Uterus (tissue), 2 donors: Measurements from ENCODE around the gene MBNL1.
"Not testable (repeated sequence)": the region's sequence is repeated elsewhere in the genome, so short reads cannot be mapped to it uniquely, and the experiment has no call there.

Source experiments
- POLR2A ChIP-seq, 2 donors: fragments of 450-650 bp; IDR thresholded peaks; one replicate each; pipeline ENCODE4 v1.6.1; 2016; ENCODE audit warnings: antibody characterized with exemption in 2 of 2, mild to moderate bottlenecking in 1 of 2, moderate library complexity in 1 of 2
- TF ChIP-seq, protein P1 (sequence below), 4 experiments: fragments of 200-600 bp in 2 of 4; fragments of 450-650 bp in 2 of 4; sonication (generic) in 2 of 4; IDR thresholded peaks; one replicate each; pipeline ENCODE4 v1.5.1; 2016 to 2019; ENCODE audit warnings: antibody characterized with exemption in 4 of 4, mild to moderate bottlenecking in 2 of 4, moderate library complexity in 1 of 4

DNA sequence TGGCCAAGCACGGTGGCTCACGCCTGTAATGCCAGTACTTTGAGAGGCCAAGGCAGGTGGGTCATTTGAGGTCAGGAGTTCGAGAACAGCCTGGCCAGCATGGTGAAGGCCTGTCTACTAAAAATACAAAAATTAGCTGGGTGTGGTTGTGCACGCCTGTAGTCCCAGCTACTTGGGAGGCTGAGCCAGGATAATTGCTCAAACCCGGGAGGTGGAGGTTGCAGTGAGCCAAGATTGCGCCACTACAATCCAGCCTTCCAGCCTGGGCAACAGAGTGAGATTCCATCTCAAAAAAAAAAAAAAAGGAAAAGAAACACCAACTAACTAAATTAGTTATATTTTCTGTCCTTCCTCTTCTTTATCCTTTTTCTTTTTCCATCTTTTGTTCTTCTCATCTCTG lies 68.6 kb downstream of the MBNL1 start:
- TF ChIP-seq, protein P1, sequence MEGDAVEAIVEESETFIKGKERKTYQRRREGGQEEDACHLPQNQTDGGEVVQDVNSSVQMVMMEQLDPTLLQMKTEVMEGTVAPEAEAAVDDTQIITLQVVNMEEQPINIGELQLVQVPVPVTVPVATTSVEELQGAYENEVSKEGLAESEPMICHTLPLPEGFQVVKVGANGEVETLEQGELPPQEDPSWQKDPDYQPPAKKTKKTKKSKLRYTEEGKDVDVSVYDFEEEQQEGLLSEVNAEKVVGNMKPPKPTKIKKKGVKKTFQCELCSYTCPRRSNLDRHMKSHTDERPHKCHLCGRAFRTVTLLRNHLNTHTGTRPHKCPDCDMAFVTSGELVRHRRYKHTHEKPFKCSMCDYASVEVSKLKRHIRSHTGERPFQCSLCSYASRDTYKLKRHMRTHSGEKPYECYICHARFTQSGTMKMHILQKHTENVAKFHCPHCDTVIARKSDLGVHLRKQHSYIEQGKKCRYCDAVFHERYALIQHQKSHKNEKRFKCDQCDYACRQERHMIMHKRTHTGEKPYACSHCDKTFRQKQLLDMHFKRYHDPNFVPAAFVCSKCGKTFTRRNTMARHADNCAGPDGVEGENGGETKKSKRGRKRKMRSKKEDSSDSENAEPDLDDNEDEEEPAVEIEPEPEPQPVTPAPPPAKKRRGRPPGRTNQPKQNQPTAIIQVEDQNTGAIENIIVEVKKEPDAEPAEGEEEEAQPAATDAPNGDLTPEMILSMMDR (IDR thresholded peaks at IDR 0.05) = not testable (repeated sequence)
- TF ChIP-seq POLR2A (IDR thresholded peaks at IDR 0.05) = not testable (repeated sequence)
